Body of pancreas (tissue), 4 donors: ENCODE measurements around the gene NUDT22. TPM values are rescaled to one million over a fixed set of nuclear protein-coding genes. Genes with fewer than 3 reads are reported as not detected.

Source experiments
- ATAC-seq: fragments of 150-250 bp; one replicate; pipeline ENCODE4 v1.9.1; 2016
- DNase-seq, 4 donors: peaks; one replicate each; pipeline ENCODE4 v3.0.0-alpha.2; 2019
- H3K27ac ChIP-seq, 4 donors: fragments of 200-600 bp; sonication (generic); 1 replicate in 3 of 4; 2 replicates in 1 of 4; pipeline versions ENCODE4 v1.5.1 to v1.6.1; 2016 to 2019; ENCODE audit warnings: mild to moderate bottlenecking in 1 of 4, mixed read lengths in 1 of 4, moderate library complexity in 1 of 4
- H3K27me3 ChIP-seq, 2 donors: fragments of 200-600 bp; sonication (generic); one replicate each; pipeline ENCODE4 v1.6.0; 2016; ENCODE audit warnings: mild to moderate bottlenecking in 1 of 2
- H3K36me3 ChIP-seq, 2 donors: fragments of 200-600 bp; sonication (generic); replicated peaks in 1 of 2; 2 replicates each; pipeline ENCODE4 v1.5.1; 2016; ENCODE audit warnings: low read depth in 2 of 2; ENCODE audit not compliant: insufficient read depth in 1 of 2
- H3K4me1 ChIP-seq: fragments of 200-600 bp; sonication (generic); one replicate; pipeline ENCODE4 v1.6.0; 2016
- H3K4me3 ChIP-seq, 2 donors: fragments of 200-600 bp; sonication (generic); 1 replicate in 1 of 2; 2 replicates in 1 of 2; pipeline ENCODE4 v1.5.1; 2016 to 2019
- H3K9me3 ChIP-seq, 3 donors: fragments of 200-600 bp; sonication (generic); 1 replicate in 2 of 3; 2 replicates in 1 of 3; pipeline ENCODE4 v1.5.1; 2016
- POLR2A ChIP-seq, 3 donors: fragments of 450-650 bp; IDR thresholded peaks; one replicate each; pipeline ENCODE4 v1.6.1; 2016; ENCODE audit warnings: antibody characterized with exemption in 3 of 3, mild to moderate bottlenecking in 2 of 3
- WGBS, 2 donors: methylation state at CpG; one replicate each; pipeline ENCODE4 v1.1.5; 2017; 5-methylcytosine and 5-hydroxymethylcytosine counted together
- intact Hi-C: fragments of 100-400 bp; cut with DNase I; formaldehyde crosslinking; loops from one replicate; pipeline ENCODE4 v1.15.1; 2023
- total RNA-seq, 2 donors: library from RNA; depleted of rRNA; stranded (reverse); fragments of >200 nt; gene quantifications; one replicate each; pipeline ENCODE4 v1.1.0, GENCODE V29; 2016
- TF ChIP-seq, protein P1 (sequence below), 7 experiments: fragments of 450-650 bp in 4 of 7; fragments of 200-600 bp in 3 of 7; sonication (generic) in 3 of 7; IDR thresholded peaks; one replicate each; pipeline ENCODE4 v1.5.1; 2016 to 2019; ENCODE audit warnings: antibody characterized with exemption in 7 of 7

Gene NUDT22
- total RNA-seq, 2 donors from 2014 or later, result 45.9 to 73.5 TPM

DNA sequence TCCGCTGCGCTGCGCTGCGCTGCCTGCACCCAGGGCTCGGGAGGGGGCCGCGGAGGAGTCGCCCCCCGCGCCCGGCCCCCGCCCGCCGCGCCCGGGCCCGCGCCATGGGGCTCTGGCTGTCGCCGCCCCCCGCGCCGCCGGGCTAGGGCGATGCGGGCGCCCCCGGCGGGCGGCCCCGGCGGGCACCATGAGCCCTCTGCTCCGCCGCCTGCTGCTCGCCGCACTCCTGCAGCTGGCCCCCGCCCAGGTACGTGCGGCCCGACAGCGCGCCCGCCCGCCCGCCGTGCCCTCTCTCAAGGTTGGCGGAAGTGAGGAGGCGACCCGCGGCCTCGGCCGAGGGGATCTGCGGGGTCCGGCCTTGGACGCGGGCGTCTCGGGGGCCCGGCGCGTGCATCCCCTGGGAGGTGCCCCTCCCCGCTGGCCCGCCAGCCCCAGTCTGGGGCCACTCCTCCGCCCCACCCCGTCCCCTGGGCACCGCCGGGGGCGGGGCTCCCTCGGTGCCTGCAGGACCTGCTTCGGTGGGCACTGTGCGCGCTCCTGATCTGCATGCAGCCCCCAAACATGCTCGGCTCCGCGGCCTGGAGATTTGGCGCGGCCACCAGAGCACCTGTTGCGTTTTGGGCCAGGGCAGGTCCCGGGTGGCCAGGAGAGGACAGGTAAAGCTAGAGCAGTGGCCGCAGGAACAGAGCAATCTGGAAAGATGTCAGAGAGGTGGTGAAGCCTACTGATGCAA lies 8.7 kb downstream of the NUDT22 start:
- intact Hi-C loops, result no loop called here
- no peaks in the 10 kb centered on the region for H3K9me3 ChIP-seq
- WGBS, 2 donors, result 1 to 2% methylated on average over 24 to 43 of the region's 80 CpGs
- H3K36me3 ChIP-seq, result no peaks in the 10 kb centered on the region
- no peaks in the 10 kb centered on the region for H3K27me3 ChIP-seq
- TF ChIP-seq POLR2A (IDR thresholded peaks at IDR 0.05), result peak; percentile 20 to 39 (median 34)
- TF ChIP-seq, protein P1, sequence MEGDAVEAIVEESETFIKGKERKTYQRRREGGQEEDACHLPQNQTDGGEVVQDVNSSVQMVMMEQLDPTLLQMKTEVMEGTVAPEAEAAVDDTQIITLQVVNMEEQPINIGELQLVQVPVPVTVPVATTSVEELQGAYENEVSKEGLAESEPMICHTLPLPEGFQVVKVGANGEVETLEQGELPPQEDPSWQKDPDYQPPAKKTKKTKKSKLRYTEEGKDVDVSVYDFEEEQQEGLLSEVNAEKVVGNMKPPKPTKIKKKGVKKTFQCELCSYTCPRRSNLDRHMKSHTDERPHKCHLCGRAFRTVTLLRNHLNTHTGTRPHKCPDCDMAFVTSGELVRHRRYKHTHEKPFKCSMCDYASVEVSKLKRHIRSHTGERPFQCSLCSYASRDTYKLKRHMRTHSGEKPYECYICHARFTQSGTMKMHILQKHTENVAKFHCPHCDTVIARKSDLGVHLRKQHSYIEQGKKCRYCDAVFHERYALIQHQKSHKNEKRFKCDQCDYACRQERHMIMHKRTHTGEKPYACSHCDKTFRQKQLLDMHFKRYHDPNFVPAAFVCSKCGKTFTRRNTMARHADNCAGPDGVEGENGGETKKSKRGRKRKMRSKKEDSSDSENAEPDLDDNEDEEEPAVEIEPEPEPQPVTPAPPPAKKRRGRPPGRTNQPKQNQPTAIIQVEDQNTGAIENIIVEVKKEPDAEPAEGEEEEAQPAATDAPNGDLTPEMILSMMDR (IDR thresholded peaks at IDR 0.05), result peak in 2 of 7 experiments; percentile 40 to 44
- peak overlapping the region; percentile 49 to 57 for H3K4me3 ChIP-seq
- H3K4me1 ChIP-seq, result peaks cover 76% of the 10 kb centered on the region
- DNase-seq, result peak; percentile 55 to 73 (median 65)
- H3K27ac ChIP-seq, result peak overlapping the region; percentile 81 to 92 (median 86)
- peak; percentile 31 for ATAC-seq

DNA sequence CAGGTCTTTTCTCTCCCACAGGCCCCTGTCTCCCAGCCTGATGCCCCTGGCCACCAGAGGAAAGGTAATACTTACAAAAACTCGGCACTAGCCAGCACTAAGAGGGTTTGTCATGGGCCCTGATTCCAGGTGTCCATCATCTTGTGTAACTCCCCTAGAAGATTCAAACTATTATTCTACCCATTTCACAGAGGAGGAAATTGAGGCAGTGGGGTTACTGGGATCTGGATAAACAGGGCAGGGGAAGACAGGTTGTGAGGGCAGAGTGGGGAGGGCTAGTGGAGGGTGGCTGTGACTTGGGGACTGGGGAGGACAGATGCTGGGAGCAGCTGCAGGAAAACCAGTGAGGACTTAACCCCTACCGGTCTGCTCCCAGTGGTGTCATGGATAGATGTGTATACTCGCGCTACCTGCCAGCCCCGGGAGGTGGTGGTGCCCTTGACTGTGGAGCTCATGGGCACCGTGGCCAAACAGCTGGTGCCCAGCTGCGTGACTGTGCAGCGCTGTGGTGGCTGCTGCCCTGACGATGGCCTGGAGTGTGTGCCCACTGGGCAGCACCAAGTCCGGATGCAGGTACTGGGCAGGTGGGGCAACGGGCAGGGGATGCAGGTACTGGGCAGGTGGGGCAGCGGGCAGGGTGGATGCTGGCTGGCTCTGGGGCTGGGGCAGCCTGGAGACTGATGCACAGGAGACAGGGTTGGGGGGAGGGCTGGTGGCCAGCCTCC lies 9.5 kb downstream of the NUDT22 start:
- intact Hi-C loops, result no loop called here
- H3K4me1 ChIP-seq, result peaks cover 81% of the 10 kb centered on the region
- H3K9me3 ChIP-seq, result no peaks in the 10 kb centered on the region
- ATAC-seq (no peak), DNase-seq (peak in 3 of 4 donors; percentile 47 to 72 (median 68))
- TF ChIP-seq POLR2A (IDR thresholded peaks at IDR 0.05), result no peak
- no peaks in the 10 kb centered on the region for H3K36me3 ChIP-seq
- H3K27ac ChIP-seq, result peak overlapping the region; percentile 81 to 92 (median 86)
- 23 to 27% methylated on average over 11 to 12 of the region's 12 CpGs for WGBS, 2 donors
- H3K27me3 ChIP-seq, result no peaks in the 10 kb centered on the region
- H3K4me3 ChIP-seq, result peak overlapping the region; percentile 49 to 57

DNA sequence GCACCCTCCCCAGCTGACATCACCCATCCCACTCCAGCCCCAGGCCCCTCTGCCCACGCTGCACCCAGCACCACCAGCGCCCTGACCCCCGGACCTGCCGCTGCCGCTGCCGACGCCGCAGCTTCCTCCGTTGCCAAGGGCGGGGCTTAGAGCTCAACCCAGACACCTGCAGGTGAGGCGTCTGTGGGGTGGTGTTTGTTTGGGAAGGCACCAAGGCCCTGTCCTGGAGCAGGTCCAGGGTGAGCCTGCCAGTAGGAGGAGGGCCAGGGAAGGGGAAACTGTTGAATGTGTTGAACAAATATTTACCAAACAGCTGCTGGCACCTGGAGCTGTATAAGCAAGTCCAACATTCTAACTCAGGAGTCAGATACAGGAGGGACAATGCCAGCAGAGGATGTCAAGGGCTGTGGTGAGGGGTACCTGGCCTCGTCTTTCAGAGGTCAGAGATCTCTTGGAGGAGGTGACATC lies 11.4 kb downstream of the NUDT22 start:
- TF ChIP-seq POLR2A (IDR thresholded peaks at IDR 0.05), result peak in 2 of 3 donors; percentile 58 to 61
- TF ChIP-seq, protein P1 (IDR thresholded peaks at IDR 0.05), result peak in 4 of 7 experiments; percentile 29 to 54 (median 44)
- ATAC-seq (peak; percentile 51), DNase-seq (peak; percentile 97 to 98 (median 98))
- Histone ChIP-seq H3K4me1 (peaks cover 70% of the 10 kb centered on the region), H3K27me3 (no peaks in the 10 kb centered on the region), H3K4me3 (no peak overlapping the region), H3K36me3 (no peaks in the 10 kb centered on the region), H3K9me3 (no peaks in the 10 kb centered on the region), H3K27ac (peak overlapping the region; percentile 84 to 100 (median 98))
- intact Hi-C loops, result no loop called here
- WGBS, 2 donors, result 10 to 14% methylated on average over 7 to 12 of the region's 12 CpGs

DNA sequence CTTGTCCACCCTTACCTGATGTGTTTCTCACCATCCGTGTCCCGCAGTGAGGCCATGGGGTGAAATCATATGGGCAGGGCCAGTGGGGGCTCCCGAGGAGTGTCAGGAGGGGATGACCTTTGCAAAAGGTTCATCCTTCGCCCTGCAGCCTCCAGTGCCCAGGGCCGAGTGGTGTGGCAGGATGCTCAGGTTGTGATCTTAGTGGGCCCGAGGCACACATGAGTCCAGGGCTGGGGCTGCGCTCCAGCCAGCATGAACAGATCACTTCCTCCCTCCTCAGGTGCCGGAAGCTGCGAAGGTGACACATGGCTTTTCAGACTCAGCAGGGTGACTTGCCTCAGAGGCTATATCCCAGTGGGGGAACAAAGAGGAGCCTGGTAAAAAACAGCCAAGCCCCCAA lies 12.0 kb downstream of the NUDT22 start:
- H3K9me3 ChIP-seq, result no peaks in the 10 kb centered on the region
- intact Hi-C loops, result no loop called here
- DNase-seq (peak in 1 of 4 donors; percentile 59), ATAC-seq (no peak)
- H3K27me3 ChIP-seq, result no peaks in the 10 kb centered on the region
- no peak overlapping the region for H3K4me3 ChIP-seq
- peaks cover 74% of the 10 kb centered on the region for H3K4me1 ChIP-seq
- peak overlapping the region; percentile 84 to 100 (median 98) for H3K27ac ChIP-seq
- WGBS, 2 donors, result 53 to 57% methylated on average over 6 to 8 of the region's 9 CpGs
- H3K36me3 ChIP-seq, result no peaks in the 10 kb centered on the region
- no peak for TF ChIP-seq POLR2A (IDR thresholded peaks at IDR 0.05)
- TF ChIP-seq, protein P1 (IDR thresholded peaks at IDR 0.05), result no peak

DNA sequence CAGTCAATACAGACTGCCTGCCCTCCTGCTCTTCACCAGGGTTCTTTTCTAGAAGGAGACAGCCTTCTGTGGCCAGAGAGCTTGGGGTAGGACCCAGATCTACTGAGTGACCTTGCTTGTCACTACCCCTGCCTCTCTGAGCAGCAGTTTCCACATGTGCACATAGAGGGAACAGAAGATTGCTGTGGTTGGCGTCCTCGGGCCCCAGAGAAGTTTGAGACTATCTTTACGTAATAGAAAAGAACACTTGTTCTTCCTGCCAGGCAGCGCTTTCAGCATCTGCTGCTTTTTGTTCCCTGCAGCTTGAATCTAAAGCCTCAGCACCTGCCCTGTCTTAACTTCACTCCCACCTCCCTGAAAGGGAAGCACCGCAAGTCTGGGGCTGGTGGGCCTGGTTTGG lies 12.9 kb downstream of the NUDT22 start:
- WGBS, 2 donors, result 59 to 68% methylated on average over 5 of the region's 5 CpGs
- DNase-seq (peak in 1 of 4 donors; percentile 44), ATAC-seq (no peak)
- peaks cover 74% of the 10 kb centered on the region for H3K4me1 ChIP-seq
- intact Hi-C loops, result no loop called here
- TF ChIP-seq, protein P1 (IDR thresholded peaks at IDR 0.05), result no peak
- TF ChIP-seq POLR2A (IDR thresholded peaks at IDR 0.05), result peak in 1 of 3 donors; percentile 24
- H3K4me3 ChIP-seq, result no peak overlapping the region
- no peaks in the 10 kb centered on the region for H3K27me3 ChIP-seq
- H3K36me3 ChIP-seq, result no peaks in the 10 kb centered on the region
- H3K27ac ChIP-seq, result peak overlapping the region; percentile 84 to 100 (median 98)
- H3K9me3 ChIP-seq, result no peaks in the 10 kb centered on the region
